Measurements from ENCODE around the gene APH1B.

Gene APH1B

GRCh38 chr15:63276342-63277037 is 915 bp upstream of the APH1B start:
- TF ChIP-seq CTCF (IDR thresholded peaks at IDR 0.05; ENCODE audit: control insufficient read depth, insufficient read depth, low read depth, low read length, missing control alignments), result no peak
- H3K4me3 ChIP-seq (ENCODE audit: control insufficient read depth, low read depth, low read length), result peak overlapping the region; percentile 76
- DNase-seq (ENCODE audit: low read depth), result no peak

GRCh38 chr15:63277893-63278456 is 570 bp downstream of the APH1B start:
- peak overlapping the region; percentile 76 for H3K4me3 ChIP-seq (ENCODE audit: control insufficient read depth, low read depth, low read length)
- no peak for TF ChIP-seq CTCF (IDR thresholded peaks at IDR 0.05; ENCODE audit: control insufficient read depth, insufficient read depth, low read depth, low read length, missing control alignments)
- no peak for DNase-seq (ENCODE audit: low read depth)

- no peak overlapping the region for H3K4me3 ChIP-seq (ENCODE audit: control insufficient read depth, low read depth, low read length)
- no peak for DNase-seq (ENCODE audit: low read depth)
These were observed 5.7 kb downstream of the APH1B start for GRCh38 chr15:63283126-63283525.

GRCh38 chr15:63284335-63284734 is 6.9 kb downstream of the APH1B start:
- TF ChIP-seq CTCF (IDR thresholded peaks at IDR 0.05; ENCODE audit: control insufficient read depth, insufficient read depth, low read depth, low read length, missing control alignments), result no peak

More at GRCh38 chr15:63283126-63283525, 5.7 kb downstream of the APH1B start:
- TF ChIP-seq CTCF (IDR thresholded peaks at IDR 0.05; ENCODE audit: control insufficient read depth, insufficient read depth, low read depth, low read length, missing control alignments), result no peak

DNA sequence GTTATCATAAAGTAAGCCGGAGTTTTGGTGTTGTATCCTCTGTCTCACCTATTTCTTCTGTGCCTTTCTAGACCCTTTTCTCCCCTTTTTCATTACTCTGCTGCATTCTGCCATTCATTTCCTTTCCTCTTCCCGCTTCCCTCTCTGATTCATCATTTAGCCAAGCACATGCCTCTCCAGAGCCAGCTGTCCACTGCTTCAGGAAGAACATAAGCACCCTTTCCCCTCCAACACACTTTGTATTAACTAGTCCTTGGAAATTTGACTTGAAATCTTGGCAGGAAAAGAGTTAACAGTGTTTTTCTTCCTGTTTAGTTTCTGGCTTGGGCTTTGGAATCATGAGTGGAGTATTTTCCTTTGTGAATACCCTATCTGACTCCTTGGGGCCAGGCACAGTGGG is 9.7 kb downstream of the APH1B start:
- no peak for TF ChIP-seq CTCF (IDR thresholded peaks at IDR 0.05; ENCODE audit: control insufficient read depth, insufficient read depth, low read depth, low read length, missing control alignments)
- no peak for DNase-seq (ENCODE audit: low read depth)
- H3K4me3 ChIP-seq (ENCODE audit: control insufficient read depth, low read depth, low read length), result no peak overlapping the region

More at GRCh38 chr15:63284335-63284734, 6.9 kb downstream of the APH1B start:
- no peak overlapping the region for H3K4me3 ChIP-seq (ENCODE audit: control insufficient read depth, low read depth, low read length)
- DNase-seq (ENCODE audit: low read depth), result no peak

- no peak for TF ChIP-seq CTCF (IDR thresholded peaks at IDR 0.05; ENCODE audit: control insufficient read depth, insufficient read depth, low read depth, low read length, missing control alignments)
- DNase-seq (ENCODE audit: low read depth), result no peak
- no peak overlapping the region for H3K4me3 ChIP-seq (ENCODE audit: control insufficient read depth, low read depth, low read length)
These were observed 10.9 kb downstream of the APH1B start for GRCh38 chr15:63288342-63288741.

Measured in AG09309 (cell line).